OCI-LY1 (cell line): ENCODE measurements around the gene IL18R1.

Experiments used
- EZH2 ChIP-seq: fragments of 200-600 bp; sonication (generic), shearing (Covaris generic); IDR thresholded peaks from 2 replicates; pipeline ENCODE4 v1.8.0; 2017; ENCODE audit warnings: borderline replicate concordance, mixed run types, mild to moderate bottlenecking, antibody characterized with exemption, low read length, moderate library complexity, mixed read lengths
- TF ChIP-seq, protein P1 (sequence below): fragments of 200-600 bp; sonication (generic), shearing (Covaris generic); IDR thresholded peaks from 2 replicates; pipeline ENCODE4 v1.5.1; 2017; ENCODE audit warnings: mild to moderate bottlenecking, antibody characterized with exemption, low read length, moderate library complexity, mixed read lengths

DNA sequence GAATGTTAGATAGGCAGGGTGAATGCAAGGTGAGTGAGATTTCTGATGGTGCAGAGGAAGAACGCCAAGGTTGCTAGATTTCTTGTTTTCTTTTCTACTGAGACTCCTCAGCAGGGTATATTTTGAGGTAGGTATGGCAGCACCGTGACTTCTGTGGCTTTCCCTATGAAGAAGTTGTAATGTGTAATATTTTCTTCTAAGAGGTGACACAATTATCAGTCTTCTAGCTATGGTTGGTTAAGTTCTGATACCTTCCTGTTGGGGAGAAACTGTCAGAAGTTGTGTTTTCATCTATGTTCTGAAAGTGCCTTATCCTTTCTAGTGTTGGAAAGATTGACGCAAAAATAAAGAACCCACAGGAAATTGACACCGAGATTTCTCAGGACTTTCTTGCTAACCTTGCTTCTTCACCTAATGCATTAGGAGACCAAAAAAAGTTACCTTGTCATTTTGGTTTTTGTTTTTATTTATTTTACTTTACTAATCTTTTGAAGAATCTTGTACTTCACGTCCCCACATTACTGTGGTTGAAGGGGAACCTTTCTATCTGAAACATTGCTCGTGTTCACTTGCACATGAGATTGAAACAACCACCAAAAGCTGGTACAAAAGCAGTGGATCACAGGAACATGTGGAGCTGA, 11.9 kb downstream of the IL18R1 start:
- TF ChIP-seq, protein P1, sequence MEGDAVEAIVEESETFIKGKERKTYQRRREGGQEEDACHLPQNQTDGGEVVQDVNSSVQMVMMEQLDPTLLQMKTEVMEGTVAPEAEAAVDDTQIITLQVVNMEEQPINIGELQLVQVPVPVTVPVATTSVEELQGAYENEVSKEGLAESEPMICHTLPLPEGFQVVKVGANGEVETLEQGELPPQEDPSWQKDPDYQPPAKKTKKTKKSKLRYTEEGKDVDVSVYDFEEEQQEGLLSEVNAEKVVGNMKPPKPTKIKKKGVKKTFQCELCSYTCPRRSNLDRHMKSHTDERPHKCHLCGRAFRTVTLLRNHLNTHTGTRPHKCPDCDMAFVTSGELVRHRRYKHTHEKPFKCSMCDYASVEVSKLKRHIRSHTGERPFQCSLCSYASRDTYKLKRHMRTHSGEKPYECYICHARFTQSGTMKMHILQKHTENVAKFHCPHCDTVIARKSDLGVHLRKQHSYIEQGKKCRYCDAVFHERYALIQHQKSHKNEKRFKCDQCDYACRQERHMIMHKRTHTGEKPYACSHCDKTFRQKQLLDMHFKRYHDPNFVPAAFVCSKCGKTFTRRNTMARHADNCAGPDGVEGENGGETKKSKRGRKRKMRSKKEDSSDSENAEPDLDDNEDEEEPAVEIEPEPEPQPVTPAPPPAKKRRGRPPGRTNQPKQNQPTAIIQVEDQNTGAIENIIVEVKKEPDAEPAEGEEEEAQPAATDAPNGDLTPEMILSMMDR, result no peak
- TF ChIP-seq EZH2, result no peak
